Neural cell (in vitro differentiated cells): ENCODE results near the gene CBL. TPM values are rescaled to one million over a fixed set of nuclear protein-coding genes. Genes with fewer than 3 reads are reported as not detected.
A peak's percentile ranks its signal among the peaks of the same experiment; 100 is the strongest.

Experiments used
- H2AFZ ChIP-seq: fragments of 200-600, 300-800 bp; sonication (generic), shearing (Covaris generic); 2 replicates; pipeline ENCODE4 v1.6.0; 2014; ENCODE audit warnings: low read depth, mild to moderate bottlenecking, antibody characterized with exemption, low read length, moderate library complexity
- H3F3A ChIP-seq: fragments of 200-600 bp; shearing (Covaris generic); 2 replicates; pipeline ENCODE4 v1.6.1; 2016; ENCODE audit warnings: mild to moderate bottlenecking, moderate library complexity, mixed read lengths, antibody characterized with exemption, low read length; ENCODE audit not compliant: insufficient read depth, poor library complexity, severe bottlenecking
- H3K27ac ChIP-seq: fragments of 200-600, 300-800 bp; sonication (generic), shearing (Covaris generic); 2 replicates; pipeline ENCODE4 v1.5.1; 2014; ENCODE audit warnings: mild to moderate bottlenecking, low read length, moderate library complexity
- H3K27me3 ChIP-seq: fragments of 300-800, 200-600 bp; sonication (generic), shearing (Covaris generic); 2 replicates; pipeline ENCODE4 v1.6.0; 2014; ENCODE audit warnings: mild to moderate bottlenecking, low read depth, low read length, moderate library complexity; ENCODE audit not compliant: insufficient read depth
- H3K36me3 ChIP-seq: fragments of 300-800, 200-600 bp; sonication (generic), shearing (Covaris generic); 2 replicates; pipeline ENCODE4 v1.5.1; 2014; ENCODE audit warnings: mild to moderate bottlenecking, antibody characterized with exemption, low read length, moderate library complexity; ENCODE audit not compliant: insufficient read depth
- H3K4me2 ChIP-seq: fragments of 300-800, 200-600 bp; sonication (generic), shearing (Covaris generic); 2 replicates; pipeline ENCODE4 v1.6.0; 2014; ENCODE audit warnings: mild to moderate bottlenecking, low read length
- H3K4me3 ChIP-seq: fragments of 300-800, 200-600 bp; sonication (generic), shearing (Covaris generic); 2 replicates; pipeline ENCODE4 v1.5.1; 2014; ENCODE audit warnings: mild to moderate bottlenecking, low read length, moderate library complexity
- H3K79me2 ChIP-seq: fragments of 200-600 bp; shearing (Covaris generic); replicated peaks from 2 replicates; pipeline ENCODE4 v1.6.0; 2014; ENCODE audit warnings: mild to moderate bottlenecking, low read length, moderate library complexity; ENCODE audit not compliant: insufficient read depth
- H3K9ac ChIP-seq: fragments of 300-800, 200-600 bp; sonication (generic), shearing (Covaris generic); 2 replicates; pipeline ENCODE4 v1.6.1; 2016; ENCODE audit warnings: mild to moderate bottlenecking, low read length, mixed read lengths
- H3K9me2 ChIP-seq: fragments of 200-600 bp; shearing (Covaris generic); 2 replicates; pipeline ENCODE4 v1.6.1; 2016; ENCODE audit warnings: mild to moderate bottlenecking, low read length, mixed read lengths; ENCODE audit not compliant: insufficient read depth
- H3K9me3 ChIP-seq: fragments of 200-600, 300-800 bp; sonication (generic), shearing (Covaris generic); 2 replicates; pipeline ENCODE4 v1.6.1; 2016; ENCODE audit warnings: mild to moderate bottlenecking, mixed run types, low read length, moderate library complexity, mixed read lengths
- H4K20me1 ChIP-seq: fragments of 200-600 bp; shearing (Covaris generic); 2 replicates; pipeline ENCODE4 v1.6.1; 2016; ENCODE audit warnings: mild to moderate bottlenecking, mixed run types; ENCODE audit not compliant: insufficient read depth
- CTCF ChIP-seq: fragments of 450-650 bp; IDR thresholded peaks from 2 replicates; pipeline ENCODE4 v1.5.1; 2014; ENCODE audit warnings: antibody characterized with exemption, mild to moderate bottlenecking, moderate library complexity; ENCODE audit not compliant: poor library complexity, severe bottlenecking
- EP300 ChIP-seq: fragments of 450-650 bp; conservative IDR thresholded peaks from 2 replicates; pipeline ENCODE4 v1.6.1; 2014; ENCODE audit warnings: antibody characterized with exemption, mild to moderate bottlenecking, moderate library complexity; ENCODE audit not compliant: poor library complexity, severe bottlenecking
- EZH2 ChIP-seq: fragments of 200-600, 300-800 bp; shearing (Covaris generic), sonication (generic); IDR thresholded peaks from 2 replicates; pipeline ENCODE4 v1.6.1; 2014; ENCODE audit warnings: antibody characterized with exemption, low read length, borderline replicate concordance, mild to moderate bottlenecking; ENCODE audit not compliant: insufficient read depth, poor library complexity, severe bottlenecking
- MXI1 ChIP-seq: fragments of 450-650 bp; conservative IDR thresholded peaks from 2 replicates; pipeline ENCODE4 v1.6.1; 2014; ENCODE audit warnings: antibody characterized with exemption, mild to moderate bottlenecking; ENCODE audit not compliant: poor library complexity, severe bottlenecking
- POLR2AphosphoS5 ChIP-seq: IDR thresholded peaks from 2 replicates; pipeline ENCODE4 v1.6.1; 2012
- RAD21 ChIP-seq: fragments of 450-650 bp; conservative IDR thresholded peaks from 2 replicates; pipeline ENCODE4 v1.6.1; 2014; ENCODE audit warnings: antibody characterized with exemption, mild to moderate bottlenecking, moderate library complexity
- REST ChIP-seq: IDR thresholded peaks from 2 replicates; pipeline ENCODE4 v1.6.1; 2012; ENCODE audit warnings: borderline replicate concordance
- SMC3 ChIP-seq: fragments of 450-650 bp; conservative IDR thresholded peaks from 2 replicates; pipeline ENCODE4 v1.6.1; 2014; ENCODE audit warnings: antibody characterized with exemption, mild to moderate bottlenecking, moderate library complexity; ENCODE audit not compliant: poor library complexity
- TAF1 ChIP-seq: IDR thresholded peaks from 2 replicates; pipeline ENCODE4 v1.6.1; 2012; ENCODE audit warnings: low read depth
- polyA plus RNA-seq: library from polyadenylated mRNA; depleted of rRNA; stranded (reverse); fragments of >200 nt; gene quantifications from 2 replicates; pipeline ENCODE4 v1.2.3, GENCODE V29; 2014

CBL gene
- polyA plus RNA-seq, 1 donor from 2014 or later, result 10.5 TPM

GRCh38 chr11:119340335-119341221 is 134.4 kb downstream of the CBL start, which contains the start of gene C1QTNF5:
Gene C1QTNF5 (minus strand): TSS chr11:119340883. CDS start chr11:119340397, 486 bp downstream.
- Histone ChIP-seq H3K4me3 (peak within 1 kb of the TSS; percentile 53), H3K27ac (no peak within 1 kb of the TSS), H3K36me3 (no peaks in the 10 kb centered on the region), H3K9me3 (no peaks in the 10 kb centered on the region), H3F3A (no peaks in the 10 kb centered on the region), H3K79me2 (no peaks in the 10 kb centered on the region), H3K27me3 (peaks cover 36% of the 10 kb centered on the region), H3K4me2 (no peak within 1 kb of the TSS), H4K20me1 (no peaks in the 10 kb centered on the region), H2AFZ (no peak within 1 kb of the TSS), H3K9ac (no peak within 1 kb of the TSS), H3K9me2 (no peaks in the 10 kb centered on the region)
- TF ChIP-seq EZH2 (no peak), EP300 (no peak), CTCF (no peak), POLR2AphosphoS5 (no peak), REST (no peak), SMC3 (no peak), MXI1 (no peak), TAF1 (no peak), RAD21 (no peak)

GRCh38 chr11:119341222-119342022 is 135.3 kb downstream of the CBL start:
- H3K27ac ChIP-seq, result no peak overlapping the region
- H3F3A ChIP-seq, result no peaks in the 10 kb centered on the region
- no peaks in the 10 kb centered on the region for H3K36me3 ChIP-seq
- no peaks in the 10 kb centered on the region for H3K79me2 ChIP-seq
- H4K20me1 ChIP-seq, result no peaks in the 10 kb centered on the region
- TF ChIP-seq CTCF (no peak), MXI1 (no peak), RAD21 (no peak), SMC3 (no peak), EZH2 (no peak), POLR2AphosphoS5 (no peak), TAF1 (no peak), REST (no peak), EP300 (no peak)
- H3K9ac ChIP-seq, result no peak overlapping the region
- H3K27me3 ChIP-seq, result peaks cover 36% of the 10 kb centered on the region
- no peak overlapping the region for H3K4me3 ChIP-seq
- no peaks in the 10 kb centered on the region for H3K9me3 ChIP-seq
- H3K4me2 ChIP-seq, result no peak overlapping the region
- H2AFZ ChIP-seq, result no peak overlapping the region
- no peaks in the 10 kb centered on the region for H3K9me2 ChIP-seq
